H1 (cell line): ENCODE results near the gene RASSF4. TPM values are rescaled to one million over a fixed set of nuclear protein-coding genes. Genes with fewer than 3 reads are reported as not detected.

Experiments
- EP300 ChIP-seq, 2 experiments: IDR thresholded peaks; 1 replicate in 1 of 2; 2 replicates in 1 of 2; pipeline ENCODE4 v1.6.1; 2011 to 2012; ENCODE audit warnings: low read depth in 2 of 2, low read length in 2 of 2, mild to moderate bottlenecking in 2 of 2, borderline replicate concordance in 1 of 2, inconsistent platforms in 1 of 2, moderate library complexity in 1 of 2
- GABPA ChIP-seq: IDR thresholded peaks from 2 replicates; pipeline ENCODE4 v1.6.1; 2011; ENCODE audit warnings: mild to moderate bottlenecking, low read length, moderate library complexity, borderline replicate concordance; ENCODE audit not compliant: insufficient read depth
- HDAC2 ChIP-seq, 2 experiments: fragments of 300-600 bp in 1 of 2; sonication (generic) in 1 of 2; IDR thresholded peaks; 2 replicates each; pipeline ENCODE4 v1.6.1; 2011 to 2012; ENCODE audit warnings: low read depth in 2 of 2, low read length in 2 of 2, mild to moderate bottlenecking in 2 of 2, moderate library complexity in 2 of 2, borderline replicate concordance in 1 of 2, inconsistent platforms in 1 of 2
- KDM1A ChIP-seq: fragments of 200-600, 300-600 bp; sonication (generic); IDR thresholded peaks from 2 replicates; pipeline ENCODE4 v1.7.1; 2016; ENCODE audit warnings: mild to moderate bottlenecking, low read length, borderline replicate concordance
- POLR2A ChIP-seq, 2 experiments: IDR thresholded peaks; 1 replicate in 1 of 2; 2 replicates in 1 of 2; pipeline ENCODE4 v1.6.1; 2011; ENCODE audit warnings: low read depth in 2 of 2, low read length in 2 of 2, mild to moderate bottlenecking in 2 of 2; ENCODE audit errors: control extremely low read depth in 1 of 2
- RBBP5 ChIP-seq: IDR thresholded peaks from 2 replicates; pipeline ENCODE4 v1.7.1; 2012; ENCODE audit warnings: low read depth, mild to moderate bottlenecking, inconsistent platforms, low read length, moderate library complexity, borderline replicate concordance
- RXRA ChIP-seq: IDR thresholded peaks from 2 replicates; pipeline ENCODE4 v1.6.1; 2011; ENCODE audit warnings: low read depth, mild to moderate bottlenecking, low read length, moderate library complexity; ENCODE audit not compliant: insufficient read depth
- SIN3A ChIP-seq, 2 experiments: IDR thresholded peaks in 1 of 2; conservative IDR thresholded peaks in 1 of 2; 2 replicates each; pipeline ENCODE4 v1.6.1; 2011 to 2012; ENCODE audit warnings: low read length in 2 of 2, improper control_type of control experiment in 1 of 2, low read depth in 1 of 2, mild to moderate bottlenecking in 1 of 2
- SIRT6 ChIP-seq: IDR thresholded peaks from one replicate; pipeline ENCODE4 v1.7.1; 2012; ENCODE audit warnings: low read length, inconsistent platforms
- SP1 ChIP-seq: IDR thresholded peaks from 2 replicates; pipeline ENCODE4 v1.6.1; 2011; ENCODE audit warnings: low read depth, low read length
- SP2 ChIP-seq: IDR thresholded peaks from 2 replicates; pipeline ENCODE4 v1.6.1; 2012; ENCODE audit warnings: mild to moderate bottlenecking, low read length, inconsistent platforms
- polyA plus RNA-seq, 7 experiments: library from polyadenylated mRNA; depleted of rRNA in 3 of 7; stranded (reverse) in 5 of 7; unstranded in 2 of 7; fragments of >200 nt in 5 of 7; fragments of 200-250 nt in 2 of 7; gene quantifications; 1 replicate in 5 of 7; 2 replicates in 1 of 7; 4 replicates in 1 of 7; pipeline versions ENCODE4 v1.2.1 to v1.2.3, GENCODE V29; 2011 to 2013; ENCODE audit warnings: missing spikeins in 2 of 7, mixed read lengths in 2 of 7
- total RNA-seq: library from RNA; stranded (reverse); fragmentation: NEBNext Ultra II Directional; extraction: Animal tissue kit (Norgen Biotek cat#: 25700); gene quantifications from 2 replicates; pipeline ENCODE4 v1.2.1, GENCODE V29; 2021

Gene RASSF4
- total and polyA plus RNA-seq, 2 of the 8 experiments (the other 6 are each of a cell fraction or from before 2014, with no cell fraction given), result 14.3 to 14.5 TPM

DNA sequence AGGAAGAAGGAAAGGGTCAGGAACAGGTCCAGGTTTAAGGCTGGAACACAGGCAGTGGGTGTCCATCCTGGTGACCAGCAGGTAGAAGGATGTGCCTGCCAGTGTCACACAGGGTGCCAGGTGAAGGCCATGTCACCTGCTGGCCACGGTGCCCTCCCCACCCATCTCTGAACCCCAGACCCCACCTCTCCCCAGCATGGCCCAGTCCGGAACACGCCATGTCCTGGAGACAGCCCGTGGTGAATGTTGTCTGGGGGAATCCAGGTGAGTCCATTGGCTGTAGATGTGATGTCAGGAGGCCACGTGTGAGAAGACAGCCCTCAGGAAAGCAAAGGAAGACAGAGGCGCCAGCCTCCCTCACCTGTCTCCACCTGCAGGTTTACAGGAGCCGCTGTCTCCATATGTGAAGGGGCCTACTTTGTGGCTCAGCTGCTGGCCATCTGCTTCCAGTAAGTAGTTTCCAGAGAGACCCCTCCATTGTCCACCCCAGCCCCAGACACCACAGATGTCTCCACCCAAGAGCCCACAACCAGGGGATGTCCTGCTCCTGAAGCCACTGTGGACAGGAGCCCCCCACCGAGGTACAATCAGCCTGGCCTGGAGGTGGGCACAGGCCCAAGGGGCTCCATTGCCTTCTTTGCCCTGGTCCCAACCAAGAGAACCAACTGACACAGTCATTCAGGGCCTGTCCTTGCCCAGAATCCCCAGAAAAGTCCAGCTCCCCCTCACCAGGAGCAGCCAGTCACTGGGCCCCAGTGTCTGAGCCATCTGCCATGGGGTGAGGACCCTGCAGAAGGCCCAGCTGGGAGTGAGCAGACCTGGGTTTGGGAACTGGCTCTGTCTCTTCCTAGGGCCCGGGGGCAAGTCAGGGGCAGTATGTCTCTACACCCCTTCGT is 27.7 kb upstream of the RASSF4 start (continued):
- no peak for TF ChIP-seq HDAC2 (IDR thresholded peaks at IDR 0.05; ENCODE audit: borderline replicate concordance in 1 of 2, low read depth in 2 of 2, low read length in 2 of 2)
- TF ChIP-seq RXRA, result no peak
- no peak for TF ChIP-seq SIN3A (conservative IDR thresholded peaks at IDR 0.05 in 1 of 2, IDR thresholded peaks at IDR 0.05 in 1 of 2; ENCODE audit: low read depth in 1 of 2, low read length in 2 of 2)
- no peak for TF ChIP-seq KDM1A
- TF ChIP-seq GABPA, result no peak
- TF ChIP-seq SP2, result no peak
- no peak for TF ChIP-seq EP300 (IDR thresholded peaks at IDR 0.05; ENCODE audit: borderline replicate concordance in 1 of 2, low read depth in 2 of 2, low read length in 2 of 2)
- TF ChIP-seq RBBP5, result no peak
- TF ChIP-seq SIRT6, result no peak
- TF ChIP-seq POLR2A (IDR thresholded peaks at IDR 0.05; ENCODE audit: control extremely low read depth in 1 of 2, low read depth in 2 of 2, low read length in 2 of 2), result no peak
- no peak for TF ChIP-seq SP1
- TF ChIP-seq, all 59 proteins: peak for 0
